H1 (cell line): ENCODE results near the gene F11R. TPM values are rescaled to one million over a fixed set of nuclear protein-coding genes. Genes with fewer than 3 reads are reported as not detected.

Experiments
- CTCF ChIA-PET: fragments of 300-600 bp; sonication (Branson Sonifier 250); formaldehyde crosslinking; loops from one replicate; lab custom pipeline; 2021; ENCODE audit not compliant: partially characterized antibody; lab: Charles Lee
- POLR2A ChIA-PET: fragments of 300-600 bp; sonication (Branson Sonifier 250); formaldehyde crosslinking; loops from one replicate; lab custom pipeline; 2021; ENCODE audit warnings: inconsistent platforms; ENCODE audit not compliant: partially characterized antibody; lab: Charles Lee
- DNase-seq, 2 experiments: peaks; one replicate each; pipeline versions ENCODE4 v3.0.0 to v3.0.0-alpha.2; 2010 to 2022; ENCODE audit warnings: low spot score in 2 of 2, low read depth in 1 of 2, mixed read lengths in 1 of 2
- FAIRE-seq: peaks from 2 replicates; lab custom pipeline; 2011; peaks lifted over from hg19 to GRCh38; lab: Jason Lieb, UNC
- H2AFZ ChIP-seq: 2 replicates; pipeline ENCODE4 v1.8.1; 2012; ENCODE audit warnings: low read length, inconsistent platforms
- H2AK5ac ChIP-seq: 2 replicates; pipeline ENCODE4 v1.6.1; 2013; ENCODE audit warnings: low read depth, low read length
- H2BK120ac ChIP-seq: replicated peaks from 2 replicates; pipeline ENCODE3; 2013; ENCODE audit warnings: low read depth, low read length, inconsistent platforms
- H2BK12ac ChIP-seq: 2 replicates; pipeline ENCODE4 v1.6.1; 2013; ENCODE audit warnings: low read depth, low read length
- H2BK15ac ChIP-seq: 2 replicates; pipeline ENCODE4 v1.6.1; 2013; ENCODE audit warnings: low read length
- H2BK20ac ChIP-seq: 2 replicates; pipeline ENCODE4 v1.6.1; 2013; ENCODE audit warnings: low read length
- H2BK5ac ChIP-seq: 2 replicates; pipeline ENCODE4 v1.6.1; 2013; ENCODE audit warnings: low read depth, low read length
- H3K14ac ChIP-seq: 2 replicates; pipeline ENCODE4 v1.6.1; 2013; ENCODE audit warnings: inconsistent platforms; ENCODE audit not compliant: insufficient read length
- H3K18ac ChIP-seq: 2 replicates; pipeline ENCODE4 v1.6.1; 2013; ENCODE audit warnings: low read length; ENCODE audit errors: extremely low read depth
- H3K23ac ChIP-seq: 2 replicates; pipeline ENCODE4 v1.6.1; 2013; ENCODE audit warnings: inconsistent platforms; ENCODE audit not compliant: insufficient read length
- H3K23me2 ChIP-seq: 2 replicates; pipeline ENCODE4 v1.6.1; 2013; ENCODE audit warnings: low read depth, low read length
- H3K27ac ChIP-seq: 2 replicates; pipeline ENCODE4 v1.6.1; 2011; ENCODE audit warnings: low read depth, low read length, inconsistent platforms
- H3K27me3 ChIP-seq, 4 experiments: replicated peaks in 1 of 4; 1 replicate in 1 of 4; 2 replicates in 3 of 4; pipeline versions ENCODE4 v1.6.1 to v1.8.1; 2011 to 2013; ENCODE audit warnings: low read length in 3 of 4, mild to moderate bottlenecking in 3 of 4, inconsistent platforms in 2 of 4, mixed read lengths in 2 of 4, moderate library complexity in 1 of 4; ENCODE audit not compliant: control insufficient read depth in 3 of 4, insufficient read depth in 3 of 4; ENCODE audit errors: extremely low read depth in 1 of 4
- H3K36me3 ChIP-seq, 4 experiments: 2 replicates each; pipeline versions ENCODE4 v1.6.1 to v1.8.1; 2011 to 2013; ENCODE audit warnings: mild to moderate bottlenecking in 4 of 4, low read length in 3 of 4, moderate library complexity in 2 of 4, control low read depth in 1 of 4, inconsistent platforms in 1 of 4; ENCODE audit not compliant: insufficient read depth in 4 of 4, control insufficient read depth in 2 of 4
- H3K4ac ChIP-seq: replicated peaks from 2 replicates; pipeline ENCODE3; 2013; ENCODE audit warnings: low read length, low read depth, mixed read lengths, inconsistent platforms; ENCODE audit not compliant: insufficient read length
- H3K4me1 ChIP-seq, 4 experiments: replicated peaks in 1 of 4; 1 replicate in 1 of 4; 2 replicates in 3 of 4; pipeline versions ENCODE4 v1.6.1 to v1.8.1; 2011 to 2013; ENCODE audit warnings: low read length in 3 of 4, inconsistent platforms in 2 of 4, mixed read lengths in 1 of 4; ENCODE audit not compliant: insufficient read depth in 4 of 4, control insufficient read depth in 3 of 4
- H3K4me2 ChIP-seq, 2 experiments: 2 replicates each; pipeline versions ENCODE4 v1.6.1 to v1.8.1; 2011 to 2013; ENCODE audit warnings: low read depth in 2 of 2, low read length in 2 of 2, control low read depth in 1 of 2, inconsistent platforms in 1 of 2, mild to moderate bottlenecking in 1 of 2; ENCODE audit not compliant: insufficient read depth in 1 of 2
- H3K4me3 ChIP-seq, 4 experiments: fragments of 200-600, 300-600 bp in 1 of 4; sonication (generic), shearing (Covaris generic), sonication (Bioruptor Twin) in 1 of 4; 2 replicates each; pipeline versions ENCODE4 v1.5.1 to v1.8.1; 2011 to 2016; ENCODE audit warnings: low read length in 4 of 4, low read depth in 3 of 4, control low read depth in 2 of 4, inconsistent platforms in 2 of 4, mild to moderate bottlenecking in 2 of 4, mixed read lengths in 1 of 4, moderate library complexity in 1 of 4; ENCODE audit not compliant: insufficient read depth in 2 of 4; ENCODE audit errors: extremely low read depth in 1 of 4
- H3K56ac ChIP-seq: replicated peaks from 2 replicates; pipeline ENCODE3; 2013; ENCODE audit warnings: low read depth, mild to moderate bottlenecking, mixed read lengths, low read length, inconsistent platforms; ENCODE audit not compliant: insufficient read length
- H3K79me1 ChIP-seq: 2 replicates; pipeline ENCODE4 v1.6.1; 2013; ENCODE audit warnings: low read depth, low read length, control low read depth
- H3K79me2 ChIP-seq, 2 experiments: 2 replicates each; pipeline versions ENCODE4 v1.6.1 to v1.8.1; 2012 to 2013; ENCODE audit warnings: low read length in 2 of 2, mild to moderate bottlenecking in 2 of 2, inconsistent platforms in 1 of 2; ENCODE audit not compliant: insufficient read depth in 2 of 2, control insufficient read depth in 1 of 2
- H3K9ac ChIP-seq, 4 experiments: replicated peaks in 1 of 4; 1 replicate in 1 of 4; 2 replicates in 3 of 4; pipeline versions ENCODE4 v1.6.1 to v1.8.1; 2011 to 2013; ENCODE audit warnings: low read depth in 3 of 4, low read length in 3 of 4, control low read depth in 2 of 4, mild to moderate bottlenecking in 2 of 4, moderate library complexity in 2 of 4, inconsistent platforms in 1 of 4; ENCODE audit errors: extremely low read depth in 1 of 4
- H3K9me3 ChIP-seq, 2 experiments: 2 replicates each; pipeline versions ENCODE4 v1.6.1 to v1.8.1; 2012 to 2013; ENCODE audit warnings: mild to moderate bottlenecking in 2 of 2, moderate library complexity in 2 of 2, control low read depth in 1 of 2, inconsistent platforms in 1 of 2, low read depth in 1 of 2, low read length in 1 of 2, mixed read lengths in 1 of 2; ENCODE audit not compliant: insufficient read depth in 2 of 2
- H4K20me1 ChIP-seq, 2 experiments: replicated peaks in 1 of 2; 2 replicates each; pipeline versions ENCODE3 to v1.8.1; 2011 to 2013; ENCODE audit warnings: inconsistent platforms in 2 of 2, low read length in 2 of 2, mild to moderate bottlenecking in 1 of 2; ENCODE audit not compliant: insufficient read depth in 2 of 2, control insufficient read depth in 1 of 2
- H4K5ac ChIP-seq: 2 replicates; pipeline ENCODE4 v1.6.1; 2013; ENCODE audit warnings: low read length, low read depth, mixed read lengths, inconsistent platforms; ENCODE audit not compliant: insufficient read length
- H4K8ac ChIP-seq: 2 replicates; pipeline ENCODE4 v1.8.0; 2013; ENCODE audit warnings: mild to moderate bottlenecking, moderate library complexity, low read length, inconsistent platforms; ENCODE audit not compliant: insufficient read depth; ENCODE audit errors: extremely low read depth
- H4K91ac ChIP-seq: replicated peaks from 2 replicates; pipeline ENCODE3; 2013; ENCODE audit warnings: low read length, mixed read lengths, inconsistent platforms; ENCODE audit not compliant: insufficient read length
- BCL11A ChIP-seq, 2 experiments: IDR thresholded peaks; one replicate each; pipeline ENCODE4 v1.6.1; 2011; ENCODE audit warnings: low read depth in 2 of 2, low read length in 2 of 2, mild to moderate bottlenecking in 2 of 2
- CEBPB ChIP-seq: IDR thresholded peaks from 2 replicates; pipeline ENCODE4 v1.6.1; 2012; ENCODE audit warnings: low read depth, low read length
- CHD2 ChIP-seq: IDR thresholded peaks from 2 replicates; pipeline ENCODE4 v1.6.1; 2012; ENCODE audit warnings: low read length, improper control_type of control experiment
- CTBP2 ChIP-seq: IDR thresholded peaks from 2 replicates; pipeline ENCODE4 v1.7.0; 2011; ENCODE audit warnings: borderline replicate concordance, mild to moderate bottlenecking, moderate library complexity, mixed read lengths, low read length; ENCODE audit not compliant: insufficient read depth, insufficient read length
- FOSL1 ChIP-seq: IDR thresholded peaks from 2 replicates; pipeline ENCODE4 v1.6.1; 2011; ENCODE audit warnings: mild to moderate bottlenecking, low read depth, low read length, moderate library complexity; ENCODE audit not compliant: insufficient read depth
- KDM1A ChIP-seq: fragments of 200-600, 300-600 bp; sonication (generic); IDR thresholded peaks from 2 replicates; pipeline ENCODE4 v1.7.1; 2016; ENCODE audit warnings: mild to moderate bottlenecking, low read length, borderline replicate concordance
- PHF8 ChIP-seq: fragments of 200-600 bp; sonication (generic); conservative IDR thresholded peaks from 2 replicates; pipeline ENCODE4 v1.7.1; 2012; ENCODE audit warnings: low read depth, mild to moderate bottlenecking, inconsistent platforms, low read length, moderate library complexity
- SUZ12 ChIP-seq: fragments of 200-600 bp; sonication (generic); IDR thresholded peaks from 2 replicates; pipeline ENCODE4 v1.6.1; 2012; ENCODE audit warnings: mild to moderate bottlenecking, inconsistent platforms, low read length, moderate library complexity, mixed read lengths
- TCF12 ChIP-seq: IDR thresholded peaks from 2 replicates; pipeline ENCODE4 v1.6.1; 2011; ENCODE audit warnings: low read depth, mild to moderate bottlenecking, low read length
- YY1 ChIP-seq: IDR thresholded peaks from 2 replicates; pipeline ENCODE4 v1.6.1; 2011; ENCODE audit warnings: low read depth, mild to moderate bottlenecking, low read length
- WGBS, 2 experiments: shearing (Covaris generic) in 1 of 2; methylation state at CpG; one replicate each; pipeline versions ENCODE4 v1.1.6 to v1.1.7; 2013 to 2015; ENCODE audit warnings: low lambda C conversion rate in 2 of 2, mixed read lengths in 2 of 2, inconsistent platforms in 1 of 2, low coverage in 1 of 2, missing lambda C conversion rate in 1 of 2; ENCODE audit not compliant: insufficient replicate concordance in 2 of 2, insufficient coverage in 1 of 2, insufficient read length in 1 of 2; ENCODE audit errors: extremely low coverage in 1 of 2, missing lambda C conversion rate in 1 of 2; 5-methylcytosine and 5-hydroxymethylcytosine counted together
- polyA plus RNA-seq, 7 experiments: library from polyadenylated mRNA; depleted of rRNA in 3 of 7; stranded (reverse) in 5 of 7; unstranded in 2 of 7; fragments of >200 nt in 5 of 7; fragments of 200-250 nt in 2 of 7; gene quantifications; 1 replicate in 5 of 7; 2 replicates in 1 of 7; 4 replicates in 1 of 7; pipeline versions ENCODE4 v1.2.1 to v1.2.3, GENCODE V29; 2011 to 2013; ENCODE audit warnings: missing spikeins in 2 of 7, mixed read lengths in 2 of 7
- total RNA-seq: library from RNA; stranded (reverse); fragmentation: NEBNext Ultra II Directional; extraction: Animal tissue kit (Norgen Biotek cat#: 25700); gene quantifications from 2 replicates; pipeline ENCODE4 v1.2.1, GENCODE V29; 2021

F11R gene
- total and polyA plus RNA-seq, 2 of the 8 experiments (the other 6 are each of a cell fraction or from before 2014, with no cell fraction given), result 159 to 200 TPM

DNA sequence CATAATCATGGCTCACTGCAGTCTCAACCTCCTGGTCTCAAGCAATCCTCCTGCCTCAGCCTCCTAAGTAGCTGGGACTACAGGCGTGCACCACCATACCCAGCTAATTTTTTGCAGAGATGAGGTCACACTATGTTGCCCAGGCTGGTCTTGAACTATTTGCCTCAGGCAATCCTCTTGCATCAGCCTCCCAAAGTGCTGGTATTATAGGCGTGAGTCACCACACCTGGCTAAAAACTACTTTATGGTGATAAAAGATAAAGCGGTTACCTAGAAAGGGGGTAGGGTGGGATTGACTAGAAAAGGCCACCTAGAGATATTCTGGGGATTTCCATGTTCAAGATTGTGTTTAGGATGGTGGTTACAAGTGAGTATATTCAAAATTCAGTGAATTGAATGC, 12.8 kb upstream of the F11R start:
- H4K5ac ChIP-seq, result no peak overlapping the region
- H4K20me1 ChIP-seq, result peaks cover 0 to 3% of the 10 kb centered on the region in 2 experiments
- H3K23ac ChIP-seq, result no peak overlapping the region
- CTCF ChIA-PET, result interaction anchor here (0.6 to 1.1 kb wide), 5 partner anchors 11 to 82 kb away, joined by 3 to 4 read pairs (median 3); partner anchors contain the start of gene KLHDC9
- H2AK5ac ChIP-seq, result no peak overlapping the region
- H3K79me1 ChIP-seq, result peaks cover 5% of the 10 kb centered on the region
- no peak overlapping the region for H3K9ac ChIP-seq
- peaks cover 3% of the 10 kb centered on the region; the same call in 1 of the 2 replicates for H3K23me2 ChIP-seq
- peaks cover 5 to 7% (median 6%) of the 10 kb centered on the region in 4 experiments; a peak in 5 of 7 replicates for H3K4me1 ChIP-seq
- H3K4me3 ChIP-seq, result no peak overlapping the region
- no peak overlapping the region for H4K91ac ChIP-seq
- no peak overlapping the region for H2BK20ac ChIP-seq
- H3K79me2 ChIP-seq, result peaks cover 0 to 11% of the 10 kb centered on the region in 2 experiments; a peak in 1 of 4 replicates
- H4K8ac ChIP-seq, result no peak overlapping the region
- H3K18ac ChIP-seq, result no peak overlapping the region
- H3K14ac ChIP-seq, result no peak overlapping the region
- H3K4me2 ChIP-seq, result no peak overlapping the region
- no peak for DNase-seq
- H2BK120ac ChIP-seq, result no peak overlapping the region
- no peak for TF ChIP-seq CEBPB
- TF ChIP-seq TCF12, result no peak
- no peak for TF ChIP-seq BCL11A (IDR thresholded peaks at IDR 0.05; ENCODE audit: low read depth in 2 of 2, low read length in 2 of 2)
- TF ChIP-seq KDM1A, result no peak
- no peak for TF ChIP-seq FOSL1
- TF ChIP-seq CHD2, result no peak
- no peak for TF ChIP-seq CTBP2
- TF ChIP-seq PHF8, result no peak
- TF ChIP-seq YY1, result no peak
- TF ChIP-seq SUZ12, result no peak
- TF ChIP-seq, all 59 proteins: peak for 0
- peaks cover 0 to 5% (median 0%) of the 10 kb centered on the region in 4 experiments; a peak in 1 of 8 replicates for H3K36me3 ChIP-seq
- H3K27me3 ChIP-seq, result no peaks in the 10 kb centered on the region
- no peak overlapping the region for H2BK12ac ChIP-seq
- POLR2A ChIA-PET, result interaction anchor here (1.2 kb wide), 1 partner anchor 30 kb away, joined by 3 read pairs; no protein-coding TSS in a partner anchor
- H3K4ac ChIP-seq, result no peak overlapping the region
- WGBS, 2 experiments, result 88% methylated on average over 3 of the region's 3 CpGs; no CpG with 5 or more reads in 1 of the 2 experiments
- no peak overlapping the region for H3K27ac ChIP-seq
- FAIRE-seq, result no peak
- H2AFZ ChIP-seq, result no peak overlapping the region
- H3K56ac ChIP-seq, result no peak overlapping the region
- H2BK15ac ChIP-seq, result no peak overlapping the region
- no peak overlapping the region for H2BK5ac ChIP-seq
- H3K9me3 ChIP-seq, result peaks cover 0 to 7% of the 10 kb centered on the region in 2 experiments; a peak in 1 of 4 replicates
